A673 (cell line): ENCODE data around the gene HPS3.

Experiments
- EZH2 ChIP-seq: fragments of 200-600 bp; sonication (generic); IDR thresholded peaks from 2 replicates; pipeline ENCODE4 v1.6.1; 2017; ENCODE audit warnings: borderline replicate concordance, low read depth, mild to moderate bottlenecking, mixed read lengths, antibody characterized with exemption, low read length; ENCODE audit not compliant: poor library complexity, severe bottlenecking
- TF ChIP-seq, protein P1 (sequence below): fragments of 300-800, 200-600 bp; sonication (generic); conservative IDR thresholded peaks from 2 replicates; pipeline ENCODE4 v1.5.1; 2017; ENCODE audit warnings: low read depth, mild to moderate bottlenecking, antibody characterized with exemption, low read length, moderate library complexity, mixed read lengths

- TF ChIP-seq, protein P1, sequence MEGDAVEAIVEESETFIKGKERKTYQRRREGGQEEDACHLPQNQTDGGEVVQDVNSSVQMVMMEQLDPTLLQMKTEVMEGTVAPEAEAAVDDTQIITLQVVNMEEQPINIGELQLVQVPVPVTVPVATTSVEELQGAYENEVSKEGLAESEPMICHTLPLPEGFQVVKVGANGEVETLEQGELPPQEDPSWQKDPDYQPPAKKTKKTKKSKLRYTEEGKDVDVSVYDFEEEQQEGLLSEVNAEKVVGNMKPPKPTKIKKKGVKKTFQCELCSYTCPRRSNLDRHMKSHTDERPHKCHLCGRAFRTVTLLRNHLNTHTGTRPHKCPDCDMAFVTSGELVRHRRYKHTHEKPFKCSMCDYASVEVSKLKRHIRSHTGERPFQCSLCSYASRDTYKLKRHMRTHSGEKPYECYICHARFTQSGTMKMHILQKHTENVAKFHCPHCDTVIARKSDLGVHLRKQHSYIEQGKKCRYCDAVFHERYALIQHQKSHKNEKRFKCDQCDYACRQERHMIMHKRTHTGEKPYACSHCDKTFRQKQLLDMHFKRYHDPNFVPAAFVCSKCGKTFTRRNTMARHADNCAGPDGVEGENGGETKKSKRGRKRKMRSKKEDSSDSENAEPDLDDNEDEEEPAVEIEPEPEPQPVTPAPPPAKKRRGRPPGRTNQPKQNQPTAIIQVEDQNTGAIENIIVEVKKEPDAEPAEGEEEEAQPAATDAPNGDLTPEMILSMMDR: no peak
- TF ChIP-seq EZH2: no peak
These were observed 78.0 kb downstream of the HPS3 start for GRCh38 chr3:149207475-149207874.
